HEK293 (cell line): ENCODE measurements around the gene NOX3.

Experiments
- ZFHX2 ChIP-seq: fragments of 450-650 bp; formaldehyde crosslinking; conservative IDR thresholded peaks from 2 replicates; pipeline ENCODE4 v1.5.1; 2016; ENCODE audit warnings: missing biosample characterization, missing genetic modification characterization
- ZNF10 ChIP-seq: fragments of 450-650 bp; formaldehyde crosslinking; IDR thresholded peaks from 2 replicates; pipeline ENCODE4 v1.5.1; 2017; ENCODE audit warnings: missing biosample characterization, missing genetic modification characterization
- ZNF138 ChIP-seq: fragments of 450-650 bp; formaldehyde crosslinking; IDR thresholded peaks from 2 replicates; pipeline ENCODE4 v1.5.1; 2016; ENCODE audit warnings: missing biosample characterization, missing genetic modification characterization, borderline replicate concordance
- ZNF785 ChIP-seq: fragments of 450-650 bp; formaldehyde crosslinking; IDR thresholded peaks from 2 replicates; pipeline ENCODE4 v1.5.1; 2016; ENCODE audit warnings: missing biosample characterization, missing genetic modification characterization
- TF ChIP-seq, protein P1 (sequence below): fragments of 450-650 bp; formaldehyde crosslinking; IDR thresholded peaks from 2 replicates; pipeline ENCODE4 v1.5.1; 2016; ENCODE audit warnings: missing biosample characterization, missing genetic modification characterization
- TF ChIP-seq, protein P2 (sequence below): fragments of 450-650 bp; formaldehyde crosslinking; IDR thresholded peaks from 2 replicates; pipeline ENCODE4 v1.5.1; 2016; ENCODE audit warnings: missing biosample characterization, missing genetic modification characterization
- TF ChIP-seq, protein P3 (sequence below): fragments of 450-650 bp; formaldehyde crosslinking; IDR thresholded peaks from 2 replicates; pipeline ENCODE4 v1.5.1; 2016; ENCODE audit warnings: missing biosample characterization, missing genetic modification characterization

DNA sequence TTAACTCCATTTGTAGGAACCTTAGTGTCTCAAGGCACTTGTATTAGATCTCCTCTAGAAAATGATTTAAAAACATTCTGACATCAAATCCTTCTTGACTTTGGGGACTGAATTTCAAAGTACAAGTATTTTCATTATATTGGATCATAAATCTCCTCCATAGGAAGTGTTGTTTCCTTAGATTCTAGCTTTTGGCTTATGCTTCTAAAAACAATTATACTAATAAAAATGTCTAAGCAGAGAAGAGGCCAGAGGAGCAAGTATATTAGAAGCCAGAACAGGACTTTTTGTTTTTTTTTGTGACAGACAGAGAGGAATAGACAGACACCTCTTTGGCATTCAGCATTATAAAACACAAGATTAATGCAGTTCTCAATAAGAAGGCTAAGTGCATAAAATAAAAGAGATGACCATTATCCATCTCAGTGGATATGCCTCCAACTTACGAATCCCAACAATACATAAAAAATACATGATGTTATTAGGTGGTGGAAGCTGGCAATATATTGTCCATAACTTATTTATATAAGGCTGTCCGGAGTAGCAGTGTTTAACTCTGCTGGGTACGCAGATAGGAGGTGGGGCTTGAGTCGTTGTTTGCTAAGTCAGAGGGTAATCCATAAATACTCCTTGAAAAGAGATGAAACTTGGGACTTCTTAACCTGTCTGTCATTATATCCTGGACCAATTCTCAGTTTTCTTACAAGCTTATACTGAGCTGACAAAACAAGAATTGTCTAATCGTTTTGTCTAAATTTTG, 31.9 kb upstream of the NOX3 start:
- TF ChIP-seq, protein P1, sequence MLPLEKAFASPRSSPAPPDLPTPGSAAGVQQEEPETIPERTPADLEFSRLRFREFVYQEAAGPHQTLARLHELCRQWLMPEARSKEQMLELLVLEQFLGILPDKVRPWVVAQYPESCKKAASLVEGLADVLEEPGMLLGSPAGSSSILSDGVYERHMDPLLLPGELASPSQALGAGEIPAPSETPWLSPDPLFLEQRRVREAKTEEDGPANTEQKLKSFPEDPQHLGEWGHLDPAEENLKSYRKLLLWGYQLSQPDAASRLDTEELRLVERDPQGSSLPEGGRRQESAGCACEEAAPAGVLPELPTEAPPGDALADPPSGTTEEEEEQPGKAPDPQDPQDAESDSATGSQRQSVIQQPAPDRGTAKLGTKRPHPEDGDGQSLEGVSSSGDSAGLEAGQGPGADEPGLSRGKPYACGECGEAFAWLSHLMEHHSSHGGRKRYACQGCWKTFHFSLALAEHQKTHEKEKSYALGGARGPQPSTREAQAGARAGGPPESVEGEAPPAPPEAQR (tag by site-specific recombination): no peak
- TF ChIP-seq ZNF785 (tag by site-specific recombination) (no peak), ZNF10 (tag by site-specific recombination) (no peak), ZFHX2 (tag by site-specific recombination) (no peak), ZNF138 (tag by site-specific recombination) (no peak)
- TF ChIP-seq, protein P2, sequence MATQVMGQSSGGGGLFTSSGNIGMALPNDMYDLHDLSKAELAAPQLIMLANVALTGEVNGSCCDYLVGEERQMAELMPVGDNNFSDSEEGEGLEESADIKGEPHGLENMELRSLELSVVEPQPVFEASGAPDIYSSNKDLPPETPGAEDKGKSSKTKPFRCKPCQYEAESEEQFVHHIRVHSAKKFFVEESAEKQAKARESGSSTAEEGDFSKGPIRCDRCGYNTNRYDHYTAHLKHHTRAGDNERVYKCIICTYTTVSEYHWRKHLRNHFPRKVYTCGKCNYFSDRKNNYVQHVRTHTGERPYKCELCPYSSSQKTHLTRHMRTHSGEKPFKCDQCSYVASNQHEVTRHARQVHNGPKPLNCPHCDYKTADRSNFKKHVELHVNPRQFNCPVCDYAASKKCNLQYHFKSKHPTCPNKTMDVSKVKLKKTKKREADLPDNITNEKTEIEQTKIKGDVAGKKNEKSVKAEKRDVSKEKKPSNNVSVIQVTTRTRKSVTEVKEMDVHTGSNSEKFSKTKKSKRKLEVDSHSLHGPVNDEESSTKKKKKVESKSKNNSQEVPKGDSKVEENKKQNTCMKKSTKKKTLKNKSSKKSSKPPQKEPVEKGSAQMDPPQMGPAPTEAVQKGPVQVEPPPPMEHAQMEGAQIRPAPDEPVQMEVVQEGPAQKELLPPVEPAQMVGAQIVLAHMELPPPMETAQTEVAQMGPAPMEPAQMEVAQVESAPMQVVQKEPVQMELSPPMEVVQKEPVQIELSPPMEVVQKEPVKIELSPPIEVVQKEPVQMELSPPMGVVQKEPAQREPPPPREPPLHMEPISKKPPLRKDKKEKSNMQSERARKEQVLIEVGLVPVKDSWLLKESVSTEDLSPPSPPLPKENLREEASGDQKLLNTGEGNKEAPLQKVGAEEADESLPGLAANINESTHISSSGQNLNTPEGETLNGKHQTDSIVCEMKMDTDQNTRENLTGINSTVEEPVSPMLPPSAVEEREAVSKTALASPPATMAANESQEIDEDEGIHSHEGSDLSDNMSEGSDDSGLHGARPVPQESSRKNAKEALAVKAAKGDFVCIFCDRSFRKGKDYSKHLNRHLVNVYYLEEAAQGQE: no peak
- TF ChIP-seq, protein P3, sequence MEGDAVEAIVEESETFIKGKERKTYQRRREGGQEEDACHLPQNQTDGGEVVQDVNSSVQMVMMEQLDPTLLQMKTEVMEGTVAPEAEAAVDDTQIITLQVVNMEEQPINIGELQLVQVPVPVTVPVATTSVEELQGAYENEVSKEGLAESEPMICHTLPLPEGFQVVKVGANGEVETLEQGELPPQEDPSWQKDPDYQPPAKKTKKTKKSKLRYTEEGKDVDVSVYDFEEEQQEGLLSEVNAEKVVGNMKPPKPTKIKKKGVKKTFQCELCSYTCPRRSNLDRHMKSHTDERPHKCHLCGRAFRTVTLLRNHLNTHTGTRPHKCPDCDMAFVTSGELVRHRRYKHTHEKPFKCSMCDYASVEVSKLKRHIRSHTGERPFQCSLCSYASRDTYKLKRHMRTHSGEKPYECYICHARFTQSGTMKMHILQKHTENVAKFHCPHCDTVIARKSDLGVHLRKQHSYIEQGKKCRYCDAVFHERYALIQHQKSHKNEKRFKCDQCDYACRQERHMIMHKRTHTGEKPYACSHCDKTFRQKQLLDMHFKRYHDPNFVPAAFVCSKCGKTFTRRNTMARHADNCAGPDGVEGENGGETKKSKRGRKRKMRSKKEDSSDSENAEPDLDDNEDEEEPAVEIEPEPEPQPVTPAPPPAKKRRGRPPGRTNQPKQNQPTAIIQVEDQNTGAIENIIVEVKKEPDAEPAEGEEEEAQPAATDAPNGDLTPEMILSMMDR (tag by site-specific recombination): no peak
